Esophagus squamous epithelium (tissue), 4 donors: ENCODE data around the gene CFAP47.

ENCODE experiments used
- POLR2A ChIP-seq, 4 donors: fragments of 450-650 bp; IDR thresholded peaks; one replicate each; pipeline ENCODE4 v1.6.1; 2017; ENCODE audit warnings: antibody characterized with exemption in 4 of 4, mild to moderate bottlenecking in 4 of 4, moderate library complexity in 3 of 4
- TF ChIP-seq, protein P1 (sequence below), 6 experiments: fragments of 450-650 bp in 4 of 6; fragments of 200-600 bp in 2 of 6; sonication (generic) in 2 of 6; IDR thresholded peaks; one replicate each; pipeline ENCODE4 v1.5.1; 2016 to 2019; ENCODE audit warnings: antibody characterized with exemption in 6 of 6, mild to moderate bottlenecking in 4 of 6, moderate library complexity in 4 of 6

DNA sequence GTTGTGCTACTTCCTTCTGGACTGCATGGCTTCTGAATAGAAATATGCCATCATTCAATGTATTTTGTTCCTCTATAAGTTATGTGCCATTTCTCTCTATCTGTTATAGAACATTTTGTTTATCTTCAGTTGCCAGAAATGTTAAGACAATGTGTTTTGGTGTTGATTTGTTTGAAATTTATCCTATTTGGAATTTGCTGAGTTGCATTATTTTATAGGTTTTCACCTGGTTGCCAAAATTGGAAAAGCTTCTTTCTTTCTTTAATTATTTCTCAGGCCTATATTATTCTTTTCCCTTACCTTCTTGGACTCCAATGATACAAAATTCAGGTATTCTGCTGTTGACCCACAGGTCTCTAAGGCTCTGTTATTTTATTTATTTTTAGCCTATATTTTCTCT lies 33.4 kb upstream of the CFAP47 start:
- TF ChIP-seq, protein P1, sequence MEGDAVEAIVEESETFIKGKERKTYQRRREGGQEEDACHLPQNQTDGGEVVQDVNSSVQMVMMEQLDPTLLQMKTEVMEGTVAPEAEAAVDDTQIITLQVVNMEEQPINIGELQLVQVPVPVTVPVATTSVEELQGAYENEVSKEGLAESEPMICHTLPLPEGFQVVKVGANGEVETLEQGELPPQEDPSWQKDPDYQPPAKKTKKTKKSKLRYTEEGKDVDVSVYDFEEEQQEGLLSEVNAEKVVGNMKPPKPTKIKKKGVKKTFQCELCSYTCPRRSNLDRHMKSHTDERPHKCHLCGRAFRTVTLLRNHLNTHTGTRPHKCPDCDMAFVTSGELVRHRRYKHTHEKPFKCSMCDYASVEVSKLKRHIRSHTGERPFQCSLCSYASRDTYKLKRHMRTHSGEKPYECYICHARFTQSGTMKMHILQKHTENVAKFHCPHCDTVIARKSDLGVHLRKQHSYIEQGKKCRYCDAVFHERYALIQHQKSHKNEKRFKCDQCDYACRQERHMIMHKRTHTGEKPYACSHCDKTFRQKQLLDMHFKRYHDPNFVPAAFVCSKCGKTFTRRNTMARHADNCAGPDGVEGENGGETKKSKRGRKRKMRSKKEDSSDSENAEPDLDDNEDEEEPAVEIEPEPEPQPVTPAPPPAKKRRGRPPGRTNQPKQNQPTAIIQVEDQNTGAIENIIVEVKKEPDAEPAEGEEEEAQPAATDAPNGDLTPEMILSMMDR (IDR thresholded peaks at IDR 0.05), result no peak
- TF ChIP-seq POLR2A (IDR thresholded peaks at IDR 0.05), result no peak
